MCF 10A (cell line): ENCODE results near the gene ZNF783. TPM values are rescaled to one million over a fixed set of nuclear protein-coding genes. Genes with fewer than 3 reads are reported as not detected.
"Not testable (repeated sequence)": the region's sequence is repeated elsewhere in the genome, so short reads cannot be mapped to it uniquely, and the experiment has no call there.

Source experiments
- BruUV-seq: library from RNA; stranded (reverse); fragments of 400-500 nt; replicated peaks from 2 replicates; lab custom pipeline; 2021; lab: Mats Ljungman, UMichigan
- CTCF ChIA-PET: fragments of 300-600 bp; sonication (Branson Sonifier 250); formaldehyde crosslinking; extraction: SDS; loops from one replicate; lab custom pipeline; 2021; ENCODE audit warnings: antibody characterized with exemption, inconsistent platforms; lab: Yijun Ruan, JAX
- POLR2A ChIA-PET: fragments of 300-600, 350-650 bp; sonication (Branson Sonifier 250); formaldehyde crosslinking; extraction: SDS; loops from one replicate; lab custom pipeline; 2020; ENCODE audit warnings: antibody characterized with exemption, inconsistent platforms; lab: Yijun Ruan, JAX
- DNase-seq: peaks from one replicate; pipeline ENCODE4 v3.0.0-alpha.2; 2018; ENCODE audit not compliant: unreplicated experiment
- H3K27ac Mint-ChIP-seq: one replicate; pipeline ENCODE4 v1.8.0; 2022; ENCODE audit warnings: mild to moderate bottlenecking, low read depth, mixed read lengths; ENCODE audit not compliant: unreplicated experiment
- H3K27me3 Mint-ChIP-seq: one replicate; pipeline ENCODE4 v1.8.0; 2022; ENCODE audit warnings: mixed read lengths; ENCODE audit not compliant: insufficient read depth, unreplicated experiment
- H3K36me3 Mint-ChIP-seq: one replicate; pipeline ENCODE4 v1.8.0; 2022; ENCODE audit warnings: mild to moderate bottlenecking, moderate library complexity, mixed read lengths; ENCODE audit not compliant: insufficient read depth, unreplicated experiment
- H3K4me1 Mint-ChIP-seq: one replicate; pipeline ENCODE4 v1.8.0; 2022; ENCODE audit warnings: mixed read lengths; ENCODE audit not compliant: insufficient read depth, unreplicated experiment
- H3K4me3 Mint-ChIP-seq: one replicate; pipeline ENCODE4 v1.8.0; 2022; ENCODE audit warnings: mild to moderate bottlenecking, moderate library complexity, mixed read lengths; ENCODE audit not compliant: unreplicated experiment
- H3K9me3 Mint-ChIP-seq: one replicate; pipeline ENCODE4 v1.8.0; 2022; ENCODE audit warnings: mixed read lengths; ENCODE audit not compliant: unreplicated experiment
- intact Hi-C: fragments of 100-400 bp; cut with micrococcal nuclease; formaldehyde crosslinking; loops from 2 replicates; pipeline ENCODE4 v1.14.1; 2022
- total RNA-seq: library from RNA; stranded (reverse); gene quantifications from 2 replicates; pipeline ENCODE4 v1.2.3, GENCODE V29; 2022
- TF ChIP-seq, protein P1 (sequence below): fragments of 200-600 bp; IDR thresholded peaks from one replicate; pipeline ENCODE4 v1.8.0; 2022; ENCODE audit warnings: antibody characterized with exemption, mild to moderate bottlenecking; ENCODE audit not compliant: unreplicated experiment

ZNF783 gene
- total RNA-seq, 1 experiment from 2014 or later: 39.5 TPM

DNA sequence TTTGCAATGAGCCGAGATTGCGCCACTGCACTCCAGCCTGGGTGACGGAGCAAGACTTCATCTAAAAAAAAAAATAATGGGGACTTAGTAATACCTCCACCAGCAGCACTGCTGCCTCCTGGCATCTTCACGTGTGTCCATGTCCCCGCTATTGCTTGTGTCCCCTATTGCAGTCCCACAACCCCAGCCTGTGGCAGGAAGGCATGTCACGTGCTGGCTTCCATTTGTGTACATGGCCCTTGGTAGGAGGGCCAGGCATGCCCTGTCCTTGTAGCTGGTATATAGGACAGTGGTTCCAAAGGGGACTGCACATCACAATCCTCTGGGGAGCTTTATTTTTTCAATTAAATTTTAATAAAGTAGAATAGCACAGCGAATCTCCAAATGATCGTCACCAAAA, 5.7 kb downstream of the ZNF783 start:
- H3K9me3 Mint-ChIP-seq: no peaks in the 10 kb centered on the region
- intact Hi-C loops: no loop called here
- POLR2A ChIA-PET: interaction anchor here (0.7 to 1.6 kb wide), 2 partner anchors 10 to 17 kb away, joined by 4 read pairs; no protein-coding TSS in a partner anchor
- TF ChIP-seq, protein P1, sequence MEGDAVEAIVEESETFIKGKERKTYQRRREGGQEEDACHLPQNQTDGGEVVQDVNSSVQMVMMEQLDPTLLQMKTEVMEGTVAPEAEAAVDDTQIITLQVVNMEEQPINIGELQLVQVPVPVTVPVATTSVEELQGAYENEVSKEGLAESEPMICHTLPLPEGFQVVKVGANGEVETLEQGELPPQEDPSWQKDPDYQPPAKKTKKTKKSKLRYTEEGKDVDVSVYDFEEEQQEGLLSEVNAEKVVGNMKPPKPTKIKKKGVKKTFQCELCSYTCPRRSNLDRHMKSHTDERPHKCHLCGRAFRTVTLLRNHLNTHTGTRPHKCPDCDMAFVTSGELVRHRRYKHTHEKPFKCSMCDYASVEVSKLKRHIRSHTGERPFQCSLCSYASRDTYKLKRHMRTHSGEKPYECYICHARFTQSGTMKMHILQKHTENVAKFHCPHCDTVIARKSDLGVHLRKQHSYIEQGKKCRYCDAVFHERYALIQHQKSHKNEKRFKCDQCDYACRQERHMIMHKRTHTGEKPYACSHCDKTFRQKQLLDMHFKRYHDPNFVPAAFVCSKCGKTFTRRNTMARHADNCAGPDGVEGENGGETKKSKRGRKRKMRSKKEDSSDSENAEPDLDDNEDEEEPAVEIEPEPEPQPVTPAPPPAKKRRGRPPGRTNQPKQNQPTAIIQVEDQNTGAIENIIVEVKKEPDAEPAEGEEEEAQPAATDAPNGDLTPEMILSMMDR: no peak
- H3K4me3 Mint-ChIP-seq: no peak overlapping the region
- no peak overlapping the region for H3K27ac Mint-ChIP-seq
- H3K4me1 Mint-ChIP-seq: peaks cover 7% of the 10 kb centered on the region
- peaks cover 80% of the 10 kb centered on the region for H3K36me3 Mint-ChIP-seq
- BruUV-seq: no TSS peak
- CTCF ChIA-PET: interaction anchor here (0.6 kb wide), 1 partner anchor 1010 kb away, joined by 3 read pairs; no protein-coding TSS in a partner anchor
- no peak for DNase-seq
- H3K27me3 Mint-ChIP-seq: no peaks in the 10 kb centered on the region

DNA sequence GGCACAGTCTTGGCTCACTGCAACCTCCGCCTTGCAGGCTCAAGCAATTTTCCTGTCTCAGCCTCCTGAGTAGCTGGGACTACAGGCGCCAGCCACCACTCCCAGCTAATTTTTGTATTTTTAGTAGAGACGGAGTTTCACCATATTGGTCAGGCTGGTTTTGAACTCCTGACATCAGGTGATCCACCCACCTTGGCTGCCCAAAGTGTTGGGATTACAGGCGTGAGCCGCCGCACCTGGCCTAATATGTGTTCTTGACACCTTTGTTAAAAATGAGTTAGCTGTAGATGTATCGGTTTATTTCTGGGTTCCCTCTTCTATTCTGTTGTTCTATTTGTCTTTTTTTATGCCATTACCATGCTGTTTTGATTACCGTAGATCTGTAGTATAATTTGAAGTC, 12.4 kb downstream of the ZNF783 start:
- H3K9me3 Mint-ChIP-seq, H3K27me3 Mint-ChIP-seq, CTCF ChIA-PET, POLR2A ChIA-PET, H3K4me3 Mint-ChIP-seq, H3K27ac Mint-ChIP-seq, BruUV-seq, intact Hi-C loops, H3K4me1 Mint-ChIP-seq, DNase-seq: not testable (repeated sequence)
- H3K36me3 Mint-ChIP-seq: peaks cover 87% of the 10 kb centered on the region

DNA sequence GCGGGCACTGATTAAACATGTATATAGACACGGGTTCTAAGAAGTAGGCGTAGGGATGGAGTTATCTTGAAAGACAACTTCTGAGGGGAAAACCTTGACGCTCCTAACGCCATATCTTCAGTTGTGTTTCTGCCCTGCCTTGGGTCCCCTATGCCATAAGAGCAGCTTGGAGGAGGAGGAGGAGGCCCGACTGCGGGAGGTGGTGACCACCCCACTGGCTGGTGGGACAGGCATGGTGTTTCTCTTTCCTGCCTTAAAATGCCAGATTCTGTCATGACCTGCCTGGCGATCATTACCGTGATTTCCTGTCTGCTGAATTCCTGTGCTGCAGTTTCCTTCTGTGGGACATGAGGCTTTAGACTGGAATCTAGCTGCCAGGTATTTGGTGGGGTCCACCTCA, 15.9 kb downstream of the ZNF783 start:
- BruUV-seq: no TSS peak
- no peaks in the 10 kb centered on the region for H3K4me1 Mint-ChIP-seq
- H3K27ac Mint-ChIP-seq: no peak overlapping the region
- intact Hi-C loops: no loop called here
- H3K9me3 Mint-ChIP-seq: no peaks in the 10 kb centered on the region
- H3K27me3 Mint-ChIP-seq: no peaks in the 10 kb centered on the region
- ChIA-PET POLR2A (interaction anchor here (0.5 kb wide), 1 partner anchor 10 kb away, joined by 4 read pairs; no protein-coding TSS in a partner anchor), CTCF (interaction anchor here (0.7 kb wide), 1 partner anchor 159 kb away, joined by 3 read pairs; no protein-coding TSS in a partner anchor)
- no peak overlapping the region for H3K4me3 Mint-ChIP-seq
- DNase-seq: no peak
- TF ChIP-seq, protein P1: no peak
- peaks cover 85% of the 10 kb centered on the region for H3K36me3 Mint-ChIP-seq

GRCh38 chr7:149278396-149278795, 16.4 kb downstream of the ZNF783 start:
- Mint-ChIP-seq H3K9me3 (no peaks in the 10 kb centered on the region), H3K4me1 (no peaks in the 10 kb centered on the region), H3K4me3 (no peak overlapping the region), H3K27ac (no peak overlapping the region), H3K27me3 (no peaks in the 10 kb centered on the region), H3K36me3 (peaks cover 85% of the 10 kb centered on the region)
- intact Hi-C loops: no loop called here
- ChIA-PET POLR2A (no interaction called here), CTCF (interaction anchor here (0.6 kb wide), 1 partner anchor 56 kb away, joined by 4 read pairs; no protein-coding TSS in a partner anchor)
- TF ChIP-seq, protein P1: no peak
- DNase-seq: no peak
- no TSS peak for BruUV-seq
